Thyroid gland (tissue), 4 donors: ENCODE data around the gene PRRX1. TPM values are rescaled to one million over a fixed set of nuclear protein-coding genes. Genes with fewer than 3 reads are reported as not detected.

Experiments used
- DNase-seq, 2 donors: peaks; one replicate each; pipeline ENCODE4 v3.0.0-alpha.2; 2019
- H3K27ac ChIP-seq, 3 donors: fragments of 200-600 bp; sonication (generic); 1 replicate in 2 of 3; 2 replicates in 1 of 3; pipeline ENCODE4 v1.5.1; 2016 to 2019; ENCODE audit warnings: mild to moderate bottlenecking in 1 of 3, moderate library complexity in 1 of 3
- H3K27me3 ChIP-seq: fragments of 200-600 bp; sonication (generic); one replicate; pipeline ENCODE4 v1.5.1; 2019
- H3K36me3 ChIP-seq, 2 donors: fragments of 200-600 bp; sonication (generic); one replicate each; pipeline ENCODE4 v1.5.1; 2016 to 2019
- H3K4me1 ChIP-seq, 2 donors: fragments of 200-600 bp; sonication (generic); one replicate each; pipeline ENCODE4 v1.5.1; 2017 to 2019
- H3K4me3 ChIP-seq, 3 donors: fragments of 200-600 bp; sonication (generic); replicated peaks in 1 of 3; 1 replicate in 2 of 3; 2 replicates in 1 of 3; pipeline ENCODE4 v1.5.1; 2016; ENCODE audit warnings: mild to moderate bottlenecking in 1 of 3
- H3K9me3 ChIP-seq: fragments of 200-600 bp; sonication (generic); one replicate; pipeline ENCODE4 v1.5.1; 2017
- CTCF ChIP-seq, 6 experiments: fragments of 200-600 bp in 3 of 6; fragments of 450-650 bp in 3 of 6; sonication (generic) in 3 of 6; IDR thresholded peaks; one replicate each; pipeline ENCODE4 v1.5.1; 2016 to 2019; ENCODE audit warnings: antibody characterized with exemption in 6 of 6, mild to moderate bottlenecking in 2 of 6, inconsistent platforms in 1 of 6, moderate library complexity in 1 of 6
- POLR2A ChIP-seq, 2 donors: fragments of 450-650 bp; IDR thresholded peaks; one replicate each; pipeline ENCODE4 v1.6.1; 2017; ENCODE audit warnings: antibody characterized with exemption in 2 of 2, mild to moderate bottlenecking in 2 of 2, moderate library complexity in 1 of 2
- WGBS, 2 donors: methylation state at CpG; one replicate each; pipeline ENCODE4 v1.1.5; 2017; 5-methylcytosine and 5-hydroxymethylcytosine counted together
- intact Hi-C: fragments of 100-400 bp; cut with DNase I; formaldehyde crosslinking; loops from one replicate; pipeline ENCODE4 v1.15.1; 2023
- total RNA-seq, 4 donors: library from RNA; depleted of rRNA; stranded (reverse); fragments of >200 nt; gene quantifications; one replicate each; pipeline ENCODE4 v1.2.3, GENCODE V29; 2016

The PRRX1 gene
- total RNA-seq, 4 donors from 2014 or later = 56.4 to 87.3 (median 59.8) TPM

GRCh38 chr1:170716835-170717429 lies 53.0 kb downstream of the PRRX1 start:
- WGBS, 2 donors = 68 to 70% methylated on average over 3 of the region's 3 CpGs
- H3K4me3 ChIP-seq = no peak overlapping the region
- TF ChIP-seq CTCF (IDR thresholded peaks at IDR 0.05) = no peak
- TF ChIP-seq POLR2A (IDR thresholded peaks at IDR 0.05) = no peak

DNA sequence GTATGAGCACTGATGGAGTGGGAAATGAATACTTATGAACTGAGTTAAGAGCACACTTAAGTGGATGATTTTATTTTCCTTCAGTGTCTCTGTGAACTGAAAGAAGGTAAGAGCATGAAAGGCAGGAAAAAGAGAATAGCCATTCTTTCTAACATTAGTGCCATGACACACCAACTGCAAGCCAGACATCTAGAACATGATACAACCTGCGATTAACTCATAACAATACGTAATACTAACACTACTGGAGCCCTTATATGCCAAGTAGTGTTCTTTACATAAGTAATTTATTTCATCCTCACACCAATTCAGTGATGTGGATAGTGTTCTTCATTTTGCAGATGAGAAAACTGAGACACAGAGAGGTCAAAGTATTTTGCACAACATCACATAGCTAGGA lies 56.7 kb downstream of the PRRX1 start:
- WGBS, 2 donors = 72 to 74% methylated on average over 2 of the region's 2 CpGs
- H3K4me1 ChIP-seq = peaks cover 0 to 3% of the 10 kb centered on the region in 2 donors
- DNase-seq = no peak
- no peak overlapping the region for H3K4me3 ChIP-seq
- H3K27me3 ChIP-seq = no peaks in the 10 kb centered on the region
- intact Hi-C loops = no loop called here
- TF ChIP-seq CTCF (IDR thresholded peaks at IDR 0.05) (no peak), POLR2A (IDR thresholded peaks at IDR 0.05) (no peak)
- no peaks in the 10 kb centered on the region for H3K9me3 ChIP-seq
- no peaks in the 10 kb centered on the region for H3K36me3 ChIP-seq
- no peak overlapping the region for H3K27ac ChIP-seq

More at GRCh38 chr1:170716835-170717429, 53.0 kb downstream of the PRRX1 start:
- H3K27ac ChIP-seq = no peak overlapping the region
- peaks cover 0 to 3% of the 10 kb centered on the region in 2 donors for H3K4me1 ChIP-seq
- no peak for DNase-seq
- H3K36me3 ChIP-seq = no peaks in the 10 kb centered on the region
- no peaks in the 10 kb centered on the region for H3K9me3 ChIP-seq
- H3K27me3 ChIP-seq = no peaks in the 10 kb centered on the region
- intact Hi-C loops = no loop called here

DNA sequence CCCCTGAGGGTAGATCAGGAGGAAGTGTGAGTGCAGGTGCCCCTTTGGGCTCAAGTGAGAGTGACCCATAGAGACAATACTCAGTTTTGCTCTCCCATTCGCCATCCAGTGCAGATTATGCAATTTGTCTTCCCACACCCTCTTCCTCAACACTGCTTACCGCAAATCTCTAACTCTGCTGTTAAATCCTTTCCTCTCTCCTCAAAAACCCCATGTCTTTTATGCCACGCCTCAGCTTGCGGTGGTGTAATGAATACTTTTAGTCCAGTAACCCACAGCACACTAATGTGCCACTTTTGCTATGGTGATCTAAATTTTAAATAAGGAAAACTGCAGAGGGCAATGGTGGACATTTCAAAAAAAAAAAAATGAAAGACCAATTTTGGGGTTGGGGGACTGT lies 57.7 kb downstream of the PRRX1 start:
- no peaks in the 10 kb centered on the region for H3K27me3 ChIP-seq
- no peak for DNase-seq
- H3K27ac ChIP-seq = no peak overlapping the region
- no peak overlapping the region for H3K4me3 ChIP-seq
- H3K9me3 ChIP-seq = no peaks in the 10 kb centered on the region
- intact Hi-C loops = no loop called here
- WGBS, 2 donors = 94 to 96% methylated on average over 4 of the region's 4 CpGs
- TF ChIP-seq CTCF (IDR thresholded peaks at IDR 0.05) (no peak), POLR2A (IDR thresholded peaks at IDR 0.05) (no peak)
- peaks cover under 1 to 3% of the 10 kb centered on the region in 2 donors for H3K4me1 ChIP-seq
- H3K36me3 ChIP-seq = no peaks in the 10 kb centered on the region

DNA sequence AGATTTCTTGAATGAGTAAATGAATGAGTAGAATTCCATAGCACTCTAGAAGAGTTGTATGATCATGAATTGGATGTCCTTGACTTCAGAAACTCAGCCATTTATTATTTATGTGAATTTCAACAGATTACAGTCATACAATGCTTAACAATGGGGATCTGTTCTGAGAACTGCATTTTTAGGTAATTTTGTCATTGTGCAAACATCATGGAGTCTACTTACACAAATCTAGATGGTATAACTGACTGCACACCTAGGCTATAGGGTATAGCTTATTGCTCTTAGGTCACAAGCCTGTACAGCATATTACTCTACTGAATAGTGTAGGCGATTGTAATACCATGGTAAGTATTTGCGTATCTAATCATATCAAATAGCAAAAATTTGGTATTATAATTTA lies 59.6 kb downstream of the PRRX1 start:
- Histone ChIP-seq H3K27ac (no peak overlapping the region), H3K9me3 (no peaks in the 10 kb centered on the region), H3K36me3 (no peaks in the 10 kb centered on the region), H3K4me3 (no peak overlapping the region), H3K4me1 (peaks cover 3 to 14% of the 10 kb centered on the region in 2 donors), H3K27me3 (no peaks in the 10 kb centered on the region)
- DNase-seq = no peak
- intact Hi-C loops = no loop called here
- TF ChIP-seq POLR2A (IDR thresholded peaks at IDR 0.05) (no peak), CTCF (IDR thresholded peaks at IDR 0.05) (no peak)
- 97 to 99% methylated on average over 2 of the region's 2 CpGs for WGBS, 2 donors

DNA sequence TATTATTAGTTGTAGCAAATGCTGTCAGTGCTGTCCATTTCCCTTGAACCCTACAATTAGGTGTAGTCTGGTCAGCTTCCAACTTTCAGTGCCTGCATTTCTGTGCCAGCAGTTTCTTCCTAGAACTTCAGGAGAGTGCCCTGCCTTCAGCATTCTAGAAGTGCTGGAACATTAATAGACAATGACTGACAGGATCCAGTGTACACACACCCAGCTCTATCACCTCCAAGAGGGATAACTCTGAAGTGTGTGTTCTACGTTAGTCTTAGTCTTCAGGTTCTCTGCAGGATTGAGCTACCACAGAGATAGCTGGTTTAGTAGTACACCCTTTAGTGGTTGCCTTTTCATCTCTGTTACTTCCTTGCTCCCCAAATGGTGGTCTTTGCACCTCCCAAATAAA lies 61.4 kb downstream of the PRRX1 start:
- Histone ChIP-seq H3K4me1 (peaks cover 10 to 14% of the 10 kb centered on the region in 2 donors), H3K9me3 (no peaks in the 10 kb centered on the region), H3K4me3 (no peak overlapping the region), H3K27me3 (no peaks in the 10 kb centered on the region), H3K36me3 (no peaks in the 10 kb centered on the region), H3K27ac (no peak overlapping the region)
- TF ChIP-seq POLR2A (IDR thresholded peaks at IDR 0.05) (no peak), CTCF (IDR thresholded peaks at IDR 0.05) (no peak)
- intact Hi-C loops = no loop called here
- no peak for DNase-seq
- WGBS, 2 donors = 71 to 88% methylated on average over 1 of the region's 1 CpG
